H9 (cell line): ENCODE results near the gene UGT1A5. TPM values are rescaled to one million over a fixed set of nuclear protein-coding genes. Genes with fewer than 3 reads are reported as not detected.

Experiments used
- DNase-seq: peaks from one replicate; pipeline ENCODE4 v3.0.0-alpha.2; 2017
- H2AFZ ChIP-seq: one replicate; pipeline ENCODE4 v1.6.1; 2013; ENCODE audit warnings: mild to moderate bottlenecking, low read length, control low read depth, moderate library complexity
- H2AK5ac ChIP-seq: 2 replicates; pipeline ENCODE4 v1.6.1; 2013; ENCODE audit warnings: low read length, control low read depth, mixed read lengths; ENCODE audit not compliant: insufficient read length
- H2BK120ac ChIP-seq: one replicate; pipeline ENCODE4 v1.6.1; 2013; ENCODE audit warnings: low read depth, mild to moderate bottlenecking, low read length, control low read depth, inconsistent platforms; ENCODE audit not compliant: poor library complexity, severe bottlenecking
- H2BK12ac ChIP-seq: 2 replicates; pipeline ENCODE4 v1.6.1; 2013; ENCODE audit warnings: low read length, control low read depth, mixed read lengths, low read depth; ENCODE audit not compliant: insufficient read length
- H2BK15ac ChIP-seq: 2 replicates; pipeline ENCODE4 v1.6.1; 2013; ENCODE audit warnings: low read depth, low read length, control low read depth
- H2BK20ac ChIP-seq: one replicate; pipeline ENCODE4 v1.6.1; 2013; ENCODE audit warnings: low read depth, mild to moderate bottlenecking, low read length, control low read depth, inconsistent platforms; ENCODE audit not compliant: poor library complexity, severe bottlenecking
- H2BK5ac ChIP-seq: 2 replicates; pipeline ENCODE4 v1.6.1; 2013; ENCODE audit warnings: low read length, control low read depth, mixed read lengths; ENCODE audit not compliant: insufficient read length
- H3K14ac ChIP-seq: 2 replicates; pipeline ENCODE4 v1.6.1; 2013; ENCODE audit warnings: low read length, control low read depth; ENCODE audit not compliant: insufficient read depth
- H3K18ac ChIP-seq: 2 replicates; pipeline ENCODE4 v1.6.1; 2013; ENCODE audit warnings: low read depth, mild to moderate bottlenecking, mixed read lengths, low read length, control low read depth; ENCODE audit not compliant: insufficient read length
- H3K23ac ChIP-seq: 2 replicates; pipeline ENCODE4 v1.6.1; 2013; ENCODE audit warnings: low read length, control low read depth, mixed read lengths, low read depth; ENCODE audit not compliant: insufficient read length
- H3K23me2 ChIP-seq: 2 replicates; pipeline ENCODE4 v1.6.1; 2013; ENCODE audit warnings: low read depth, mild to moderate bottlenecking, mixed read lengths, low read length, control low read depth; ENCODE audit not compliant: insufficient read length, poor library complexity, severe bottlenecking
- H3K27ac ChIP-seq: 2 replicates; pipeline ENCODE4 v1.5.1; 2013; ENCODE audit warnings: low read length, control low read depth, mixed read lengths, low read depth; ENCODE audit not compliant: insufficient read length
- H3K27me3 ChIP-seq: 2 replicates; pipeline ENCODE4 v1.6.1; 2013; ENCODE audit warnings: low read length, control low read depth, inconsistent platforms; ENCODE audit not compliant: insufficient read depth
- H3K4ac ChIP-seq: 2 replicates; pipeline ENCODE4 v1.6.1; 2013; ENCODE audit warnings: low read depth, mild to moderate bottlenecking, control low read depth, inconsistent platforms, low read length, moderate library complexity
- H3K4me1 ChIP-seq: 2 replicates; pipeline ENCODE4 v1.6.1; 2013; ENCODE audit warnings: low read length, control low read depth, inconsistent platforms; ENCODE audit not compliant: insufficient read depth
- H3K4me2 ChIP-seq: 2 replicates; pipeline ENCODE4 v1.6.1; 2013; ENCODE audit warnings: low read length, control low read depth, mixed read lengths; ENCODE audit not compliant: insufficient read length, insufficient read depth
- H3K56ac ChIP-seq: 2 replicates; pipeline ENCODE4 v1.6.1; 2013; ENCODE audit warnings: low read depth, mild to moderate bottlenecking, mixed read lengths, low read length, control low read depth; ENCODE audit not compliant: insufficient read length
- H3K79me1 ChIP-seq: 2 replicates; pipeline ENCODE4 v1.6.1; 2013; ENCODE audit warnings: low read depth, mild to moderate bottlenecking, moderate library complexity, low read length, control low read depth, inconsistent platforms; ENCODE audit not compliant: insufficient read depth, poor library complexity, severe bottlenecking
- H3K79me2 ChIP-seq: 2 replicates; pipeline ENCODE4 v1.6.1; 2013; ENCODE audit warnings: low read length, control low read depth, inconsistent platforms; ENCODE audit not compliant: insufficient read depth
- H3K9ac ChIP-seq: 2 replicates; pipeline ENCODE4 v1.6.1; 2013; ENCODE audit warnings: low read length, control low read depth, mixed read lengths; ENCODE audit not compliant: insufficient read length; ENCODE audit errors: extremely low read depth
- H3K9me3 ChIP-seq: one replicate; pipeline ENCODE4 v1.6.1; 2013; ENCODE audit warnings: low read depth, low read length, inconsistent platforms; ENCODE audit not compliant: control insufficient read depth
- H3T11ph ChIP-seq: one replicate; pipeline ENCODE4 v1.6.1; 2013; ENCODE audit warnings: mild to moderate bottlenecking, low read length, control low read depth, inconsistent platforms
- H4K20me1 ChIP-seq: one replicate; pipeline ENCODE4 v1.6.1; 2013; ENCODE audit not compliant: control insufficient read depth, insufficient read length, insufficient read depth
- H4K5ac ChIP-seq: 2 replicates; pipeline ENCODE4 v1.6.1; 2013; ENCODE audit warnings: low read depth, mild to moderate bottlenecking, mixed read lengths, low read length, control low read depth; ENCODE audit not compliant: insufficient read length
- H4K8ac ChIP-seq: replicated peaks from 2 replicates; pipeline ENCODE4 v1.6.1; 2013; ENCODE audit warnings: low read length, control low read depth, mixed read lengths, low read depth; ENCODE audit not compliant: insufficient read length
- H4K91ac ChIP-seq: 2 replicates; pipeline ENCODE4 v1.6.1; 2013; ENCODE audit warnings: low read depth, mild to moderate bottlenecking, moderate library complexity, mixed read lengths, low read length, control low read depth; ENCODE audit not compliant: insufficient read length
- H3K27ac Mint-ChIP-seq, 3 experiments: 2 replicates in 2 of 3; 3 replicates in 1 of 3; pipeline ENCODE4 v1.8.0; 2020 to 2021; ENCODE audit warnings: mixed read lengths in 3 of 3, mild to moderate bottlenecking in 1 of 3, moderate library complexity in 1 of 3
- H3K27me3 Mint-ChIP-seq: 2 replicates; pipeline ENCODE4 v1.8.0; 2021; ENCODE audit warnings: low read depth, mild to moderate bottlenecking, moderate library complexity, mixed read lengths
- H3K36me3 Mint-ChIP-seq, 3 experiments: 2 replicates in 2 of 3; 3 replicates in 1 of 3; pipeline ENCODE4 v1.8.0; 2020 to 2021; ENCODE audit warnings: low read depth in 3 of 3, mixed read lengths in 3 of 3; ENCODE audit not compliant: insufficient read depth in 1 of 3
- H3K4me1 Mint-ChIP-seq, 2 experiments: 2 replicates each; pipeline ENCODE4 v1.8.0; 2020; ENCODE audit warnings: mixed read lengths in 2 of 2
- H3K4me3 Mint-ChIP-seq, 2 experiments: 2 replicates in 1 of 2; 3 replicates in 1 of 2; pipeline ENCODE4 v1.8.0; 2020 to 2021; ENCODE audit warnings: mild to moderate bottlenecking in 2 of 2, mixed read lengths in 2 of 2, moderate library complexity in 1 of 2
- H3K9me3 Mint-ChIP-seq, 2 experiments: 2 replicates in 1 of 2; 3 replicates in 1 of 2; pipeline ENCODE4 v1.8.0; 2020; ENCODE audit warnings: mild to moderate bottlenecking in 2 of 2, mixed read lengths in 2 of 2, moderate library complexity in 1 of 2
- WGBS: extraction: QIAGEN DNeasy Blood & Tissue Kit; methylation state at CpG from one replicate; pipeline ENCODE4 v1.1.7; 2013; ENCODE audit warnings: missing lambda C conversion rate, low lambda C conversion rate, mixed read lengths; ENCODE audit not compliant: insufficient read length; ENCODE audit errors: extremely low coverage; 5-methylcytosine and 5-hydroxymethylcytosine counted together
- total RNA-seq: library from RNA; stranded (reverse); gene quantifications from 2 replicates; pipeline ENCODE4 v1.2.1, GENCODE V29; 2021
- TF ChIP-seq, protein P1 (sequence below): fragments of 200-600 bp; sonication (generic); conservative IDR thresholded peaks from 3 replicates; pipeline ENCODE4 v1.8.0; 2021; ENCODE audit warnings: antibody characterized with exemption, mild to moderate bottlenecking

Gene UGT1A5
- total RNA-seq, 1 experiment from 2014 or later: not detected

DNA sequence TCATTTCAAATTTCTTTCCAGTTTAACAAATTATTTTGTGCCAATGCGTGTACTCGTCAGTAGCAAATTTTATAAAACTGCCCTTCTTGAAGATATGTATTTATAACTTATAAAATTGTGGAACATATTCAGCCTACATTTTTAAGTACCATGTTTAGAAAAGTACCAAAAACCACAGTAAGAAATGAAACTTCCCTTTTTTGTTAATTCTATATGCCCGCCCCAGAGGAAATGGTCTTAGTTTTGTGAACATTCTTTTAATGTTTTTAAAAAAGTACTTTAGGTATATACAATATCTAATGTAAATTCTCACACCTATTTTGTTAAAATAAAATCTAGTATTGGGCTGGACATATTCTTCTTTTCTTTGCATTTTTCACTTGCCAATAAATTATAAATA, 39.8 kb upstream of the UGT1A5 start:
- Histone ChIP-seq H2AK5ac (no peak overlapping the region), H3K23ac (no peak overlapping the region), H2BK15ac (no peak overlapping the region), H3K56ac (no peak overlapping the region), H3K4me2 (no peak overlapping the region), H3K79me2 (no peaks in the 10 kb centered on the region), H2BK120ac (no peak overlapping the region), H3K18ac (no peak overlapping the region), H2BK12ac (no peak overlapping the region), H2AFZ (no peak overlapping the region), H3K14ac (no peak overlapping the region), H3K4me1 (no peaks in the 10 kb centered on the region; the same call in 1 of the 2 replicates), H3K9ac (no peak overlapping the region), H3K79me1 (no peaks in the 10 kb centered on the region), H3K27me3 (no peaks in the 10 kb centered on the region), H3T11ph (no peak overlapping the region), H3K23me2 (no peaks in the 10 kb centered on the region), H3K4ac (no peak overlapping the region), H3K9me3 (no peaks in the 10 kb centered on the region), H2BK5ac (no peak overlapping the region), H4K20me1 (no peaks in the 10 kb centered on the region), H4K8ac (no peak overlapping the region), H4K5ac (no peak overlapping the region), H4K91ac (no peak overlapping the region), H2BK20ac (no peak overlapping the region), H3K27ac (no peak overlapping the region)
- WGBS: no CpG with 5 or more reads among the region's 3 CpGs
- Mint-ChIP-seq H3K4me1 (peaks cover 2 to 5% of the 10 kb centered on the region in 2 experiments; a peak in 3 of 4 replicates), H3K4me3 (no peak overlapping the region), H3K27ac (no peak overlapping the region), H3K9me3 (peaks cover 0 to 8% of the 10 kb centered on the region in 2 experiments; a peak in 2 of 5 replicates), H3K36me3 (no peaks in the 10 kb centered on the region), H3K27me3 (peaks cover 11% of the 10 kb centered on the region)
- TF ChIP-seq, protein P1, sequence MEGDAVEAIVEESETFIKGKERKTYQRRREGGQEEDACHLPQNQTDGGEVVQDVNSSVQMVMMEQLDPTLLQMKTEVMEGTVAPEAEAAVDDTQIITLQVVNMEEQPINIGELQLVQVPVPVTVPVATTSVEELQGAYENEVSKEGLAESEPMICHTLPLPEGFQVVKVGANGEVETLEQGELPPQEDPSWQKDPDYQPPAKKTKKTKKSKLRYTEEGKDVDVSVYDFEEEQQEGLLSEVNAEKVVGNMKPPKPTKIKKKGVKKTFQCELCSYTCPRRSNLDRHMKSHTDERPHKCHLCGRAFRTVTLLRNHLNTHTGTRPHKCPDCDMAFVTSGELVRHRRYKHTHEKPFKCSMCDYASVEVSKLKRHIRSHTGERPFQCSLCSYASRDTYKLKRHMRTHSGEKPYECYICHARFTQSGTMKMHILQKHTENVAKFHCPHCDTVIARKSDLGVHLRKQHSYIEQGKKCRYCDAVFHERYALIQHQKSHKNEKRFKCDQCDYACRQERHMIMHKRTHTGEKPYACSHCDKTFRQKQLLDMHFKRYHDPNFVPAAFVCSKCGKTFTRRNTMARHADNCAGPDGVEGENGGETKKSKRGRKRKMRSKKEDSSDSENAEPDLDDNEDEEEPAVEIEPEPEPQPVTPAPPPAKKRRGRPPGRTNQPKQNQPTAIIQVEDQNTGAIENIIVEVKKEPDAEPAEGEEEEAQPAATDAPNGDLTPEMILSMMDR: no peak
- no peak for DNase-seq
